Memory B cell (primary cell): ENCODE data around the gene PRDM12.

Experiments used
- ATAC-seq: fragments of 150-1000 bp; cut with Tn5 transposase; 2 replicates; pipeline ENCODE4 v1.10.0; 2021; ENCODE audit warnings: low read depth, mild to moderate bottlenecking, moderate library complexity
- DNase-seq, 2 donors: peaks; one replicate each; pipeline ENCODE4 v3.0.0; 2022; ENCODE audit warnings: low spot score in 2 of 2
- H3K27ac Mint-ChIP-seq: one replicate; pipeline ENCODE4 v1.8.0; 2022; ENCODE audit warnings: mild to moderate bottlenecking, moderate library complexity, mixed read lengths
- H3K27me3 Mint-ChIP-seq: one replicate; pipeline ENCODE4 v1.8.0; 2022; ENCODE audit warnings: mixed read lengths
- H3K36me3 Mint-ChIP-seq: one replicate; pipeline ENCODE4 v1.8.0; 2022; ENCODE audit warnings: mild to moderate bottlenecking, mixed read lengths
- H3K4me1 Mint-ChIP-seq: one replicate; pipeline ENCODE4 v1.8.0; 2022; ENCODE audit warnings: mixed read lengths
- H3K4me3 Mint-ChIP-seq: one replicate; pipeline ENCODE4 v1.8.0; 2022; ENCODE audit warnings: mild to moderate bottlenecking, moderate library complexity, mixed read lengths
- H3K9me3 Mint-ChIP-seq: one replicate; pipeline ENCODE4 v1.8.0; 2022; ENCODE audit warnings: mixed read lengths

Gene PRDM12

DNA sequence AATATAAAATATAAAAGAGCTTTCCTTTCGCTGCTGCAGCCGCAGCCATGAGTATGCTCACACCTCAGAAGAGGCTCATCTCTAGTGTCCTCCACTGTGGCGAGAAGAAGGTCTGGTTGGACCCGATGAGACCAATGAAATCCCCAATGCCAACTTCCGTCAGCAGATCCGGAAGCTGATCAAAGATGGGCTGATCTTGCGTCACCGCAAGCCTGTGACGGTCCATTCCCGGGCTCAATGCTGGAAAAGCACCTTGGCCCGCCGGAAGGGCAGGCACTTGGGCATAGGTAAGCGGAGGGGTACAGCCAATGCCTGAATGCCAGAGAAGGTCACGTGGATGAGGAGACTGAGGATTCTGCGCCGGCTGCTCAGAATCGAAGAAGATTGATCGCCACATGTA, 12.6 kb upstream of the PRDM12 start:
- Mint-ChIP-seq H3K4me3 (no peak overlapping the region), H3K27ac (no peak overlapping the region), H3K36me3 (peaks cover 2% of the 10 kb centered on the region), H3K4me1 (no peaks in the 10 kb centered on the region), H3K9me3 (no peaks in the 10 kb centered on the region), H3K27me3 (peaks cover 13% of the 10 kb centered on the region)
- ATAC-seq (no peak), DNase-seq (no peak)

DNA sequence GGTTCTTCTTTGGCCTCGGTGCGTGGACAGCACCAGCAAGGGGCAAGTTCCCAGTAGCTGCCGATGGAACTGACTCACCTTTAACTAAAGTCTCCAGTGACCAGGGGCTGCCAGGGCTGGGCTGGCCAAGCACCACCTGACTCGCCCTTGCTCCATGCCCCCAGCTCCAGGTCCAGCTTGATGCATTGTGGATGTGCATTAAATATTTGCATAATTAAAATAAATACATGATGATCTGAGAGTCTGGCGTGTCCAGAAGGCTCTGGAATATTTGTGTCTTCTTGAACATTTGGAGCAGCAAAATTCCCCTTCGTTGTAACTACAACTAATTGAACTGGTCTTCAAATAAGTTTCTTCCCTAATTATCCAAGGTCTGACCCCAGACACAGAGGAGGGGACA, 9.5 kb upstream of the PRDM12 start:
- Mint-ChIP-seq H3K9me3 (no peaks in the 10 kb centered on the region), H3K4me3 (no peak overlapping the region), H3K27ac (no peak overlapping the region), H3K4me1 (peaks cover 2% of the 10 kb centered on the region), H3K36me3 (no peaks in the 10 kb centered on the region), H3K27me3 (peaks cover 28% of the 10 kb centered on the region)
- DNase-seq = no peak
- ATAC-seq = no peak

DNA sequence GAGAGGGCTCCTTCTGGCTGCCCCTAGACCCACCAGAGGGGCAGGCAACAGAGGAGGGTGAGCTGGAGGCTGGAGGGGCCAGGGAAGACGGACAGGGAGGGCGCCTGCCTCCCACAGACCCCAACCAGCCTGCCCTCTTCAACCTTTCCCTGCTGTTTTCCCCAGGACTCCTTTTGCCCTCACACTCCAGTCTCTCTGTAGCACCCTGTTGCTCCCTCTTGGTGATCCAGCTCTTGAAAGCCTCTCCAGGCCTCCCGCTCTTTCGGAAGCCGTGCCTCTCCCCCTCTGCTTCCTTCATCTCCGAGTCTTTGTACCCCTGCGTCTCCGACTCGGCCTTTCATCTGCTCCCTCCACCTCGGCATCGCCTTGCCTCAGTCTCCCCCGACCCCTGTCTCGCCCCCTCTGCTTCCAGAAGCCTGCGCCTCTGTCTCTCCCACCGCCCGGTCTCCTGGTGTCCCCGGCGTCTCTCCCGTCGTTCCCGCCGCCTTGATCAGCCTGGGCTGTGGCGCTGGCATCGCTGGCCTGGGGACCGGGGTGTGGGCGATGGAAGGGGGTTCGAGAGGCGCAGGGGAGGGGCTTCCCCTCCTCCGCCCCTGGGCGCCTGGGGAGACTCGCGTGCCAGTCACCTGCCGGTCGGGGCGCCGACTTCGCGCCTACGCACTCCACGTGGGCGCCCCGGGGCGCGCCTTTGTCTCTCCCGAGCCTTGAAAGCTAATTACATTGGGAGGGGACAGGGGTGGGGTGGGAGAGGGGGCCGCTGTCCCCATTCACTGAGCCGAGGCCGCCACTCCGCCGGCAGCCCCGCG, 5.3 kb upstream of the PRDM12 start:
- DNase-seq (no peak), ATAC-seq (no peak)
- H3K4me1 Mint-ChIP-seq = peaks cover 12% of the 10 kb centered on the region
- no peaks in the 10 kb centered on the region for H3K36me3 Mint-ChIP-seq
- no peaks in the 10 kb centered on the region for H3K9me3 Mint-ChIP-seq
- H3K27ac Mint-ChIP-seq = no peak overlapping the region
- H3K27me3 Mint-ChIP-seq = peaks cover 31% of the 10 kb centered on the region
- H3K4me3 Mint-ChIP-seq = no peak overlapping the region

DNA sequence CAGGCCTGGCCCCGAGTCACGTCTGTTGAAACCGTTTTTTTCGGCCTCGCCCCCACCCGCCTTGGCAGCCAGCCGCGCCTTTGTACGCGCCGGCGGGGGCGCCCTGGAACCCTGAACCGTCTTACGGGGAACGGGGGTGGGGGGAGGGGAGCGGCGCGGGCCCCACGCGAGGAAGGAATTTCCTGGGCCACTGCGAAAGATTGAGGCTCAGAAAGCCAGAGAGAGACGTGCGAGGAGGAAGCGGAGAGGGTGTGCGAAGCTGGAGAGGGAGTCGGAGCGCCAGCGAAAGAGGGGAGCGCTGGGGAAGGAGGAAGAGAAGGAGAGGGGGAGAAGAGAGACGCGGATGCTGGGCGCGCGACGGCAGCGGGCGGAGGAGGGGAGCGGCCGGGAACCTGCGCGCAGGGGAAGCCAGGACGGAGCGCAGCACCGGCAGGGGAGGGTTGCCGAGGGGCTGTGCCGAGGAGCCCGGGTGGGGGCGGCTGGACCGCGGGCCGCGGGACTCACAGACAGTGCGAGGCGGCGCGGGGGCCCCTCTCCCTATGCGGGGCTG, 4.6 kb upstream of the PRDM12 start:
- ATAC-seq = no peak
- H3K36me3 Mint-ChIP-seq = no peaks in the 10 kb centered on the region
- DNase-seq = no peak
- peaks cover 12% of the 10 kb centered on the region for H3K4me1 Mint-ChIP-seq
- no peak overlapping the region for H3K27ac Mint-ChIP-seq
- peaks cover 30% of the 10 kb centered on the region for H3K27me3 Mint-ChIP-seq
- peak overlapping the region; percentile 36 for H3K4me3 Mint-ChIP-seq
- H3K9me3 Mint-ChIP-seq = no peaks in the 10 kb centered on the region

DNA sequence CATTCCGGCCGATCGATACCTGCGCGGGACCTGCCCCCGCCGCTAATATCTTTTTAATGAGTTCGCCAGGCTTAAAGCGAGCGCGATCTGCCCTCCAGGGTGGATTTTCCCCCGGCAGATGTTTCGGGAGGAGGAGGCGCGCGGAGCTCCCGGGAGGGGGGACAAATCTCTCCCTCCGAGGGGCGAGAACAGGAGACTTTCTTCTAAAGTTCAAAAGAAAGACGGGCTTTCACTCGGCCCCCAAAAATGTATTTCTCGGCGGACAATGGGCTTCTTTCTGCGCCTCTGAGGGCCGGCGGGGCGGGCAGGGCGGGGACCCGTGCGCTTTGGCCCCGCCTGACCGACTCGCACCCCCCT, 4.1 kb upstream of the PRDM12 start:
- no peak overlapping the region for H3K4me3 Mint-ChIP-seq

DNA sequence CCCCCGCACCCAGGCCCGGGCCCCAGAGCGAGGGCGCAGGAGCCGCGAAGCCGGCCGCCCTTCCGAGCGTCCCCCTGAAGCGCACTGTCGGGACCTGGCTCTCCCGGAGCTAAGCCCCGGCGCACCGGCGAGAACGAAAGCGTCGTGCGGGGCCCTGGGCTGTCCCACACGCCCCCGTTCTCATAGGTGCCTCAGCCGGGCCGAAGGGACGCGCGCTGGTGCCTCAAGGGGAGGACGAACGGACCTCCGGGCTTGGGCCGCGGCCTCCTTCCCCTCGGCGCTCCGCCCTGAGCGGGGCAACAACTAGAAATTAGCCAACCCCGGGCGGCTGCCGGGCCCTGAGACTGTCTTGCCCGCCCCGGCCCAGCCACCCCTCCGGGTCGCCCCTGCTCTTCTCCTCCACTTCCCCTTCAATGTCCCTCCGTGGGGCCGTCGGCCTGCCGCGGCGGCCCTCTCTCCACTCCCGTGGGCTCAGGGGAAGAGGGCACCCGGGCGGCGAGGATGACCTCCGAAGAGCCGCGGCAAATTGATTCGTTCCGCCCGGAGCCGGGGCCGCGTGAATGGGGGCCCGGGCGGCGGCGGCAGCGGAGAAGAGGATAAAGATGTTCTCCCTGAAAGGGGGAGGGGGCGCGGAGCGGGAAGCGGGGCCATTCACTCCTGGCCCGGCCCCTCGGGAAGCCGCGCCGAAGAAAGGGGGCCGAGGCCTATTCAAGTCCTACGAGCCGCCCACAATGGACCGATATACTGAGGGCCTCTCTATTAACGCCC, 3.5 kb upstream of the PRDM12 start:
- Mint-ChIP-seq H3K9me3 (no peaks in the 10 kb centered on the region), H3K4me1 (peaks cover 14% of the 10 kb centered on the region), H3K27me3 (peaks cover 33% of the 10 kb centered on the region), H3K27ac (no peak overlapping the region), H3K36me3 (peaks cover 1% of the 10 kb centered on the region), H3K4me3 (peak overlapping the region; percentile 41)
- DNase-seq = no peak
- no peak for ATAC-seq

More for the DNA sequence above, 4.1 kb upstream of the PRDM12 start:
- H3K4me1 Mint-ChIP-seq = peaks cover 13% of the 10 kb centered on the region
- H3K27ac Mint-ChIP-seq = no peak overlapping the region
- peaks cover under 1% of the 10 kb centered on the region for H3K36me3 Mint-ChIP-seq
- peaks cover 34% of the 10 kb centered on the region for H3K27me3 Mint-ChIP-seq
- no peak for ATAC-seq
- no peak for DNase-seq
- no peaks in the 10 kb centered on the region for H3K9me3 Mint-ChIP-seq

DNA sequence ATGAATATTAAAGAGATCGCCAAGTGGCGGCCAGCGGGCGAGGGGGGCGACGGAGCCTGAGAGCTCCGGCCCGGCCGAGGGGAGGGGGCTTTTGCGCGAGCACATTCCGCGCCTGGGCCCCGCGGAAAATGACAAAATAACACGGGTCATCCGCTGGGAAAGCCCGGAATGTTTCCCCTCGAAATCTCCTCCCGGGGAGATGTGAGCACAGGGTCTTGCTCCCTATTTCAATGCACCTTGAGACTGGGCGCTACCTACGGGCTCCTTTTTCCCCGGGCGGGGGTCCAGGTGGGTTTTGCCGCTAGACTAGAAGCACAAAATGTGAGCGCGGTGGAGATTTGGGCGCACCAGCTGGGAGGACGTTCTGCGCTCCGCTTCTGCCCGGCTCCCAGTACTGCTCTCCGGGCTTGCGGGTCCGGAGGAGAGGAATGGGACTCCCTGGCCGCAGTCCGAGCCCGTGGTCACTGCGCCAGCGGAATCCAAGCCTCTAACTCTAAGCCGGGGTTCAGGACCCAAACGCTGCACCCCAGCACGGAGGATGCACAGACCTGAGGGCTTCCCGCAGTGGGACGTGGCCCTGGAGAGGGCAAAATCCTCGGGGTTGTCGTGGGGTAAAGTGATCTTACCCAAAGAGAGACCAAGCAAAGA, 2.8 kb upstream of the PRDM12 start:
- no peak overlapping the region for H3K27ac Mint-ChIP-seq
- DNase-seq (peak in 1 of 2 donors; percentile 27), ATAC-seq (no peak)
- H3K9me3 Mint-ChIP-seq = no peaks in the 10 kb centered on the region
- peaks cover 14% of the 10 kb centered on the region for H3K4me1 Mint-ChIP-seq
- no peak overlapping the region for H3K4me3 Mint-ChIP-seq
- peaks cover 31% of the 10 kb centered on the region for H3K27me3 Mint-ChIP-seq
- H3K36me3 Mint-ChIP-seq = peaks cover 1% of the 10 kb centered on the region

DNA sequence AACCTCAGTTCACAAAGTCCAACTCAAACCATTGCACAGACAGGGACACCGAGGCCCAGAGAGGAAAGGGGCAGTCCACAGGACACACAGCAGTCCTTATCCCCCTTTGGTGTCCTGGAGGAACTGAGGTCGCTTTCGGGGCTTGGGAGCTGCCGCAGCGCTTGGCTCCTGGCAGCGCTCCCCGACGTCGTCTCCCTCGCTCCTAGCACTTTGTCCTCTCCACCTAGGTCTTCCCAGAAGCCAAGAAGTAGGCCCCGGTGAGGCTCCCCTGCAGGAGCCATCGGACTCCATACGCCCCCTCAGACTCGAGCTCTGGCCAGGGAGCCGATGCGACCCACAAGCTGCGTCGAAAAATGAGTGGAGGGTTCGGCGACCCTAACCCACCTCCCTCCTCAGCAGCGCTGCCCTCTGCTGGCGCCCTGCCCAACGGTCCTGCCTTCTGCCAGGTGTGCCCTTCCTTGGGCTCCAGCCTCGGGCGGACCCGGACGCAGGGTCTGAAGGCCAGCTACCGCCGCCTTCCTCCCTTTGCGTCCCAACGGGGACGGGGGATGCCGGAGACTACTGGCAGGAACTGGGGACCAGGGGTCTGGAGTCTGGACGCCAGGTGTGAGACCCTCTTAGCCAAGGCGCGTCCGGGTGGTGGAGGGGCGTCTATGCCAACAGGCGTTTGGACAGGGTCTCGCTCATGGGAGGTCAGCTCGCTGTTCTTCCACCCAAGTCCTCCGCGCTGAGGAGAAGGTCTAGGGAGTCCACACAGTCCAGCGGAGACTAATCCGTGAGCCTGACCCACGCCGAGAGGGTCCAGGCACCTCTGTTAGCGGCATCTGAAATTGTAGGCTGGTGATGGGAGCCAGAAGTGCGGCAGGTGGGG, 2.1 kb upstream of the PRDM12 start:
- peaks cover 26% of the 10 kb centered on the region for H3K27me3 Mint-ChIP-seq
- peaks cover 14% of the 10 kb centered on the region for H3K4me1 Mint-ChIP-seq
- no peak overlapping the region for H3K27ac Mint-ChIP-seq
- peaks cover 1% of the 10 kb centered on the region for H3K36me3 Mint-ChIP-seq
- H3K4me3 Mint-ChIP-seq = peak overlapping the region; percentile 28
- ATAC-seq (no peak), DNase-seq (peak in 1 of 2 donors; percentile 26)
- H3K9me3 Mint-ChIP-seq = no peaks in the 10 kb centered on the region

DNA sequence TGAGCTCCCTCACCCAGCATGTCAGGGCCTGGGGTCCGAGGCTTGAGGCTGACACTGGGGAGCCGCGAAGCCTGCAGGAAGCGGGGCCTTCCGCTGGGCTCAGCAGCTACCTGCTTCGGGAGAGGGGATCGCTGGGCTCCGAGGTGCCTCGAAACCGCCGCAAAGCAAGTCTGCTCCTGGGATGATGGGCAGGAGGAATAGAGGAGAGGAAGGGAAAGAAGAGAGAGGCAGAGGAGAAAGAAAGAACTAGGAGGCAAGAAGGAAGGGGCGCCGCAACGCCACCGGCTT, 1.5 kb upstream of the PRDM12 start:
- Mint-ChIP-seq H3K27ac (peak overlapping the region; percentile 10), H3K4me3 (peak overlapping the region; percentile 71), H3K27me3 (peaks cover 26% of the 10 kb centered on the region), H3K36me3 (peaks cover 1% of the 10 kb centered on the region), H3K9me3 (no peaks in the 10 kb centered on the region), H3K4me1 (peaks cover 14% of the 10 kb centered on the region)
- DNase-seq = no peak
- no peak for ATAC-seq

DNA sequence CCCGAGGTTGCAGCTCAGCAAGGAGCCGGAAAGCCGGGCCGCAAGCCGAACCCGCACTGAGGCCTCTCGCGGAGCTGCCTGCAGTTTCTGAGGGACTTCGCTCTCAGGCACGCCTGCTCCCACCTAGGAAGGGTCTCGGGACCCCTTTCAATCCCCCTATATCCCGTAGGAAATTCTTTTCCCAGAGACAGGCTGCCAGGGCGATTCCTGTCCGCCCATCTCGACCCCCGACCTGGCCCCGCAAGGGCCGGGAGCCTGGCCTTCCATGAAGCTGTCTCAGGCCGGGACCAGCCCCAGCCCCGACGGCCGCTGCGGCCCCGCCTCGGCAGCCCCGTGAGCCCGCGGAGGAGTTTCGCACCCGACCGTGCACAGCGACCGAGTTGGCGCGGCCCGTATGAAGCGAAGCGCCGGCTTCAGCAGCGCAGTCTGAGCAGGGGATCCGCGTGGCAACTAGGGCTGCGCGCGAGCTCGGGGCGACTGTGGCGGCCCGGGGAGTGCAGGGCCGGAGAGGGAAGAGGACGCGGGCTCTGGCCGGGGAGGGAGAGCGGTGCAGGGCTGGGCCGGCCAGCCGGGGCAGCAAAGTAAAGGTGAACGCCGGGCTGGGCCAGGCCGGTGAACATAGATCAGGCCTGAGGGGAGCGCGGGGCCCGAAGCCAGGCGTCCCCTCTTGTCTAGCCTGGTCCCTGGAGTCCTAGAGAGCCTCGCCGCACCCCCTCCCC, 977 bp upstream of the PRDM12 start:
- Mint-ChIP-seq H3K27me3 (peaks cover 27% of the 10 kb centered on the region), H3K4me1 (peaks cover 14% of the 10 kb centered on the region), H3K9me3 (no peaks in the 10 kb centered on the region), H3K4me3 (peak overlapping the region; percentile 21), H3K27ac (peak overlapping the region; percentile 10), H3K36me3 (peaks cover 1% of the 10 kb centered on the region)
- ATAC-seq = peak; percentile 30
- DNase-seq = peak in 1 of 2 donors; percentile 29

DNA sequence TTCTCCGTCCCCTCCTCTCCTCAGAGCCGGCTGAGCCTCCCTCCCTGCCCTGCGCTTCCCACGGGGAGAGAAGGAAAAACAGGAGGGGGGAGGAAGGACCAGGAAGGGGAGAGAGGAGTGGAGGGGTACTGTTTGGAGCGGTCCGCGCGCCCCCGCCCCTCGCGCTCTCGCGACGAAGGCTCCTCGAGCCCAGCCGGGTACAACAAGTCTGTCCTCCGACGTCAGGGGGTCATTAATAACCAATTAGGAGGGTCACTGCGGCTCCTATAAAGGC, 480 bp upstream of the PRDM12 start:
- peaks cover 25% of the 10 kb centered on the region for H3K27me3 Mint-ChIP-seq
- H3K36me3 Mint-ChIP-seq = peaks cover 1% of the 10 kb centered on the region
- peak overlapping the region; percentile 61 for H3K4me3 Mint-ChIP-seq
- no peak for ATAC-seq
- no peak overlapping the region for H3K27ac Mint-ChIP-seq
- no peaks in the 10 kb centered on the region for H3K9me3 Mint-ChIP-seq
- peaks cover 14% of the 10 kb centered on the region for H3K4me1 Mint-ChIP-seq
- no peak for DNase-seq

DNA sequence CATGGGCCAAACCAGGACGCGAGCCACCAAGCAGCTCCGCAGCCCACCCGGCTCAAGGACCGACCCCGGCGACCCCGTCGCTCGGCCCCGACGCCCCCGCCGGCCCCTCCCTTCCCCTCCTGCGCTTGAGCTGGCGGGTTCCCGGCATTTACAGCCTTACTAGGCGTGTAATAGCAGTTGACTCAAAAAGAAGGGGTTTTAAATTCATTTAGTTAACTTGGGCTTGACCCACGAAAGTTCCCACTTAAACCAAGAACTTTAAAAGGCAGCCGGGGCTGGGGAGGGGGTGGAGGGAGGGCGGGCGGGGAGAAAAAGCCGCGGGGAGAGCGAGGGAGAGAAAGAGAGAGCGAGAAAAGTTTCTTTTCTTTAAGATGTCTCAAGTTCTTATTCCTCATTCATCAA, 636 bp downstream of the PRDM12 start:
- peak overlapping the region; percentile 15 for H3K4me3 Mint-ChIP-seq
- H3K4me1 Mint-ChIP-seq = peaks cover 12% of the 10 kb centered on the region
- no peak for DNase-seq
- no peak overlapping the region for H3K27ac Mint-ChIP-seq
- H3K9me3 Mint-ChIP-seq = no peaks in the 10 kb centered on the region
- H3K36me3 Mint-ChIP-seq = peaks cover 1% of the 10 kb centered on the region
- H3K27me3 Mint-ChIP-seq = peaks cover 20% of the 10 kb centered on the region
- ATAC-seq = no peak
